GM12865 (cell line): Measurements from ENCODE around the gene SEL1L3.

Experiments used
- DNase-seq: peaks from one replicate; pipeline ENCODE4 v3.0.0; 2010; ENCODE audit warnings: low read depth
- H3K4me3 ChIP-seq: 2 replicates; pipeline ENCODE4 v1.5.1; 2011; ENCODE audit warnings: mild to moderate bottlenecking, low read depth, low read length, control low read depth
- CTCF ChIP-seq: IDR thresholded peaks from 2 replicates; pipeline ENCODE4 v1.5.1; 2011; ENCODE audit warnings: low read length, control low read depth, low read depth, inconsistent platforms; ENCODE audit not compliant: insufficient read depth; ENCODE audit errors: missing control alignments

The SEL1L3 gene

GRCh38 chr4:25814301-25815136 lies 48.3 kb downstream of the SEL1L3 start:
- DNase-seq: no peak
- H3K4me3 ChIP-seq: no peak overlapping the region
- TF ChIP-seq CTCF: no peak

GRCh38 chr4:25813448-25814106 lies 49.2 kb downstream of the SEL1L3 start:
- no peak for TF ChIP-seq CTCF
- DNase-seq: no peak
- H3K4me3 ChIP-seq: no peak overlapping the region

- TF ChIP-seq CTCF: no peak
- DNase-seq: no peak
- no peak overlapping the region for H3K4me3 ChIP-seq
These were observed 50.9 kb downstream of the SEL1L3 start for GRCh38 chr4:25811841-25812240.

- no peak for TF ChIP-seq CTCF
- DNase-seq: no peak
- no peak overlapping the region for H3K4me3 ChIP-seq
These were observed 51.5 kb downstream of the SEL1L3 start for GRCh38 chr4:25811374-25811690.

GRCh38 chr4:25810461-25811373 lies 52.1 kb downstream of the SEL1L3 start:
- no peak overlapping the region for H3K4me3 ChIP-seq
- DNase-seq: no peak
- TF ChIP-seq CTCF: no peak

- no peak overlapping the region for H3K4me3 ChIP-seq
- TF ChIP-seq CTCF: no peak
- no peak for DNase-seq
These were observed 52.8 kb downstream of the SEL1L3 start for GRCh38 chr4:25809996-25810395.
